KMS-11 (cell line): ENCODE results near the gene CELF2.

Experiments
- H2AFZ ChIP-seq: fragments of 200-600 bp; sonication (generic); 2 replicates; pipeline ENCODE4 v1.6.1; 2016; ENCODE audit warnings: antibody characterized with exemption, mixed run types, low read depth
- H3K27ac ChIP-seq: fragments of 200-600 bp; sonication (generic); 2 replicates; pipeline ENCODE4 v1.6.1; 2016; ENCODE audit warnings: mild to moderate bottlenecking, mixed run types
- H3K27me3 ChIP-seq: fragments of 200-600 bp; sonication (generic); 2 replicates; pipeline ENCODE4 v1.6.1; 2017; ENCODE audit warnings: mild to moderate bottlenecking, low read depth, mixed run types, moderate library complexity; ENCODE audit not compliant: insufficient read depth
- H3K36me3 ChIP-seq: fragments of 200-600 bp; sonication (generic); 2 replicates; pipeline ENCODE4 v1.6.1; 2017; ENCODE audit warnings: mild to moderate bottlenecking, mixed run types; ENCODE audit not compliant: insufficient read depth
- H3K4me1 ChIP-seq: fragments of 200-600 bp; sonication (generic); 2 replicates; pipeline ENCODE4 v1.6.1; 2016; ENCODE audit warnings: mild to moderate bottlenecking, low read depth, mixed run types; ENCODE audit not compliant: poor library complexity, severe bottlenecking
- H3K4me2 ChIP-seq: fragments of 200-600 bp; sonication (generic); 2 replicates; pipeline ENCODE4 v1.7.0; 2016; ENCODE audit warnings: mild to moderate bottlenecking, mixed run types
- H3K4me3 ChIP-seq: fragments of 200-600 bp; sonication (generic); IDR thresholded peaks from 2 replicates; pipeline ENCODE4 v1.6.1; 2017; ENCODE audit warnings: low read depth, low read length, mixed read lengths; ENCODE audit not compliant: insufficient read depth
- H3K79me2 ChIP-seq: fragments of 200-600 bp; sonication (generic); 2 replicates; pipeline ENCODE4 v1.6.1; 2016; ENCODE audit warnings: low read depth, mixed run types; ENCODE audit not compliant: insufficient read depth
- H3K9ac ChIP-seq: fragments of 200-600 bp; sonication (generic); 2 replicates; pipeline ENCODE4 v1.6.1; 2016; ENCODE audit warnings: mild to moderate bottlenecking, mixed run types
- H4K20me1 ChIP-seq: fragments of 200-600 bp; sonication (generic); 2 replicates; pipeline ENCODE4 v1.6.1; 2016; ENCODE audit warnings: mild to moderate bottlenecking, mixed run types; ENCODE audit not compliant: insufficient read depth
- TF ChIP-seq, protein P1 (sequence below): fragments of 200-600 bp; sonication (generic); conservative IDR thresholded peaks from 2 replicates; pipeline ENCODE4 v1.6.1; 2017; ENCODE audit warnings: low read depth, mild to moderate bottlenecking, antibody characterized with exemption, low read length, moderate library complexity, mixed read lengths

CELF2 gene

DNA sequence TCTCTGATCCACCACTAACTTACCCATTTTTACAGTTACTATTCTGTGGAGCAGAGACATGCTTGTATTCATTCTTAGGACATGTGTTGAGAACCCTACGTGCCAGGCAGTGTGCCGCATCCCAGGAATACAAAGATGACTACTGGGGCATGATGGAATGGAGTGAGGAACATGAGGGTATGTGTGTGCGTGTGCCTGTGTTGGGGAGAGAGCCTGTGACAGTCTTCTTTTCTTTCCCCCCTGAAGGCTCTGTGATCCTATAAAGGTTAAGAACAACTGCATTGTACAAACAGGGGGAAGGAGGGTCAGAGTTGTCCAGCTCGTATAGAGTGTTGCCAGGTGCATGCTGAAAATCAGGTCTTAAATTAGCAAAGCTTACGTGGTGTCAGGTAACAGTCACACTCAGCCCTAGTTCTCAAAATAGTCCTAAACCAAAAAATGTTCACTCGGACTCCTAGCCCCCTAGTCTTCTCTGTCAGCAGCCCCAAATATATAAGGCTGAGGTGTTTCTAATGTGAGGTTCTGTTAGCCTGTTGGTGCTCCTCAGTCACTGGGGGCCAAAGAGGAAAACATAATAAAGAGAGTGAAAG, 161.9 kb downstream of the CELF2 start:
- Histone ChIP-seq H4K20me1 (no peaks in the 10 kb centered on the region), H3K27ac (peak overlapping the region; percentile 88; the same call in 1 of the 2 replicates), H3K79me2 (peaks cover 62% of the 10 kb centered on the region; the same call in 1 of the 2 replicates), H3K4me3 (no peak overlapping the region), H3K4me1 (peaks cover 46% of the 10 kb centered on the region), H3K36me3 (no peaks in the 10 kb centered on the region; the same call in 1 of the 2 replicates), H3K9ac (no peak overlapping the region), H2AFZ (no peak overlapping the region), H3K27me3 (no peaks in the 10 kb centered on the region), H3K4me2 (peak overlapping the region; percentile 35)
- TF ChIP-seq, protein P1, sequence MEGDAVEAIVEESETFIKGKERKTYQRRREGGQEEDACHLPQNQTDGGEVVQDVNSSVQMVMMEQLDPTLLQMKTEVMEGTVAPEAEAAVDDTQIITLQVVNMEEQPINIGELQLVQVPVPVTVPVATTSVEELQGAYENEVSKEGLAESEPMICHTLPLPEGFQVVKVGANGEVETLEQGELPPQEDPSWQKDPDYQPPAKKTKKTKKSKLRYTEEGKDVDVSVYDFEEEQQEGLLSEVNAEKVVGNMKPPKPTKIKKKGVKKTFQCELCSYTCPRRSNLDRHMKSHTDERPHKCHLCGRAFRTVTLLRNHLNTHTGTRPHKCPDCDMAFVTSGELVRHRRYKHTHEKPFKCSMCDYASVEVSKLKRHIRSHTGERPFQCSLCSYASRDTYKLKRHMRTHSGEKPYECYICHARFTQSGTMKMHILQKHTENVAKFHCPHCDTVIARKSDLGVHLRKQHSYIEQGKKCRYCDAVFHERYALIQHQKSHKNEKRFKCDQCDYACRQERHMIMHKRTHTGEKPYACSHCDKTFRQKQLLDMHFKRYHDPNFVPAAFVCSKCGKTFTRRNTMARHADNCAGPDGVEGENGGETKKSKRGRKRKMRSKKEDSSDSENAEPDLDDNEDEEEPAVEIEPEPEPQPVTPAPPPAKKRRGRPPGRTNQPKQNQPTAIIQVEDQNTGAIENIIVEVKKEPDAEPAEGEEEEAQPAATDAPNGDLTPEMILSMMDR: no peak

DNA sequence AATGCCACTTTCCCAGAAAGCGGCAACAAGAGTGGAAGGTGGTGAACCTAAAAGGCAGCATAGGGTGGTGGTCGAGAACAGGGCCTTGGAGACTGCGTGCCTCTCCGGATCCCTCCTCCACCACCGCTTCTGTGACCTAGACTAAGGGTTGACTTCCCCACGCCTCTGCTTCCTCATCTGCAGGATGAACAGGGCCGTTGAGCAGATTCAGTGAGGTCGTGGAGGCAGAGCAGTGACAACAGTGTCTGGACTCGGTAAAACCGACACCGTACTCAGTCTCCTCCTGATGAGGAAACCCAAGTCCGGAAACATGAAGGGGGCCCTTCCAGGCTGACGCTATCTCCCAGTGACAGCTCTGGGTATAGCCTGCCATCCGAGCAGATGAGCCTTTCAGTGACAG, 162.6 kb downstream of the CELF2 start:
- no peak overlapping the region for H2AFZ ChIP-seq
- TF ChIP-seq, protein P1: no peak
- no peaks in the 10 kb centered on the region for H4K20me1 ChIP-seq
- H3K27me3 ChIP-seq: no peaks in the 10 kb centered on the region
- H3K9ac ChIP-seq: no peak overlapping the region
- no peak overlapping the region for H3K27ac ChIP-seq
- no peak overlapping the region for H3K4me3 ChIP-seq
- H3K36me3 ChIP-seq: no peaks in the 10 kb centered on the region; the same call in 1 of the 2 replicates
- peaks cover 61% of the 10 kb centered on the region; the same call in 1 of the 2 replicates for H3K79me2 ChIP-seq
- peaks cover 46% of the 10 kb centered on the region for H3K4me1 ChIP-seq
- no peak overlapping the region for H3K4me2 ChIP-seq

DNA sequence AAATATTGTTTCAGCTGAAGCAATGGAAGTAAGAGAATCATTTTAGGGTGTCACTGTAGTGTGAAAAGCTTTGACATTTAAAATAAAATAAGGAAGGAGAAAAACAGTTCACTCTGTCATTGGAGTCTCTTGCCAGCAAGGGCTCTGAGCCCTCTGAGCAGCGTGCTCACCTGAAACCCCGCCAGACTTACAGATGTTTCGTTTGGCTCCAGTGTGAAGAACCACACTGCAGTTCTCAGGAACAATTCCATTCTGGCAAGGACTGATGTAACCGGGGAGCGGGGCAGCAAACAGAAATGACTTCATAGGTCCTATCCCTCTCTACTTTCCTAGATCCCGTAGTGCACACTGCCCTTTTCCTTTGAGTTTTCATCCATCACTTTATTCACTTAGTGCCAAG, 164.3 kb downstream of the CELF2 start:
- peaks cover 2% of the 10 kb centered on the region; the same call in 1 of the 2 replicates for H3K36me3 ChIP-seq
- H3K4me2 ChIP-seq: no peak overlapping the region
- H3K4me1 ChIP-seq: peaks cover 45% of the 10 kb centered on the region
- no peak overlapping the region for H3K9ac ChIP-seq
- H3K27me3 ChIP-seq: no peaks in the 10 kb centered on the region
- H3K4me3 ChIP-seq: no peak overlapping the region
- H3K79me2 ChIP-seq: peaks cover 61% of the 10 kb centered on the region
- H3K27ac ChIP-seq: no peak overlapping the region
- H4K20me1 ChIP-seq: no peaks in the 10 kb centered on the region
- TF ChIP-seq, protein P1: no peak
- no peak overlapping the region for H2AFZ ChIP-seq

DNA sequence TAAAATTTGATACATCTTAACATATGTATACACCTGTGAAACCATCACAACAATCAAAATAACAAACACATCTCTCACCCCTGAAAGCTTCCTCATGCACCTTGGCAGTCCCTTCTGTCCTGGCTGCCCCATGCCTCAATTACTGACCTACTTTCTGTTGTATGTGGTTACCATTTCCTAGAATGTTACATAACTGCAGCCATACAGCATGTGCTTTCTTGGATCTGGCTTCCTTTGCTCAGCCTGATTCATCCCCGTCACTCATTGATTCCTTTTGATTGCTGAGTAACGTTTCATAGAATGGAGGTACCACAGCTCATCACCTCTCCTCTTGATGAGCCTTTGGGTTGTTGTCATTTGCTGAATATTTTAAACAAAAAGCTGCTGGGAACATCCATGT, 165.3 kb downstream of the CELF2 start:
- H3K4me2 ChIP-seq: no peak overlapping the region
- H3K4me3 ChIP-seq: no peak overlapping the region
- H3K4me1 ChIP-seq: peaks cover 36% of the 10 kb centered on the region
- no peaks in the 10 kb centered on the region for H3K27me3 ChIP-seq
- no peak overlapping the region for H2AFZ ChIP-seq
- H3K27ac ChIP-seq: no peak overlapping the region
- no peaks in the 10 kb centered on the region for H4K20me1 ChIP-seq
- TF ChIP-seq, protein P1: no peak
- no peak overlapping the region for H3K9ac ChIP-seq
- peaks cover 66% of the 10 kb centered on the region for H3K79me2 ChIP-seq
- peaks cover 3% of the 10 kb centered on the region; the same call in 1 of the 2 replicates for H3K36me3 ChIP-seq
